Neural cell (in vitro differentiated cells): ENCODE data around the gene ADAT3. TPM values are rescaled to one million over a fixed set of nuclear protein-coding genes. Genes with fewer than 3 reads are reported as not detected.

Experiments used
- H2AFZ ChIP-seq: fragments of 200-600, 300-800 bp; sonication (generic), shearing (Covaris generic); 2 replicates; pipeline ENCODE4 v1.6.0; 2014; ENCODE audit warnings: low read depth, mild to moderate bottlenecking, antibody characterized with exemption, low read length, moderate library complexity
- H3F3A ChIP-seq: fragments of 200-600 bp; shearing (Covaris generic); 2 replicates; pipeline ENCODE4 v1.6.1; 2016; ENCODE audit warnings: mild to moderate bottlenecking, moderate library complexity, mixed read lengths, antibody characterized with exemption, low read length; ENCODE audit not compliant: insufficient read depth, poor library complexity, severe bottlenecking
- H3K27ac ChIP-seq: fragments of 200-600, 300-800 bp; sonication (generic), shearing (Covaris generic); 2 replicates; pipeline ENCODE4 v1.5.1; 2014; ENCODE audit warnings: mild to moderate bottlenecking, low read length, moderate library complexity
- H3K27me3 ChIP-seq: fragments of 300-800, 200-600 bp; sonication (generic), shearing (Covaris generic); 2 replicates; pipeline ENCODE4 v1.6.0; 2014; ENCODE audit warnings: mild to moderate bottlenecking, low read depth, low read length, moderate library complexity; ENCODE audit not compliant: insufficient read depth
- H3K36me3 ChIP-seq: fragments of 300-800, 200-600 bp; sonication (generic), shearing (Covaris generic); 2 replicates; pipeline ENCODE4 v1.5.1; 2014; ENCODE audit warnings: mild to moderate bottlenecking, antibody characterized with exemption, low read length, moderate library complexity; ENCODE audit not compliant: insufficient read depth
- H3K4me2 ChIP-seq: fragments of 300-800, 200-600 bp; sonication (generic), shearing (Covaris generic); 2 replicates; pipeline ENCODE4 v1.6.0; 2014; ENCODE audit warnings: mild to moderate bottlenecking, low read length
- H3K4me3 ChIP-seq: fragments of 300-800, 200-600 bp; sonication (generic), shearing (Covaris generic); 2 replicates; pipeline ENCODE4 v1.5.1; 2014; ENCODE audit warnings: mild to moderate bottlenecking, low read length, moderate library complexity
- H3K79me2 ChIP-seq: fragments of 200-600 bp; shearing (Covaris generic); replicated peaks from 2 replicates; pipeline ENCODE4 v1.6.0; 2014; ENCODE audit warnings: mild to moderate bottlenecking, low read length, moderate library complexity; ENCODE audit not compliant: insufficient read depth
- H3K9ac ChIP-seq: fragments of 300-800, 200-600 bp; sonication (generic), shearing (Covaris generic); 2 replicates; pipeline ENCODE4 v1.6.1; 2016; ENCODE audit warnings: mild to moderate bottlenecking, low read length, mixed read lengths
- H3K9me2 ChIP-seq: fragments of 200-600 bp; shearing (Covaris generic); 2 replicates; pipeline ENCODE4 v1.6.1; 2016; ENCODE audit warnings: mild to moderate bottlenecking, low read length, mixed read lengths; ENCODE audit not compliant: insufficient read depth
- H3K9me3 ChIP-seq: fragments of 200-600, 300-800 bp; sonication (generic), shearing (Covaris generic); 2 replicates; pipeline ENCODE4 v1.6.1; 2016; ENCODE audit warnings: mild to moderate bottlenecking, mixed run types, low read length, moderate library complexity, mixed read lengths
- H4K20me1 ChIP-seq: fragments of 200-600 bp; shearing (Covaris generic); 2 replicates; pipeline ENCODE4 v1.6.1; 2016; ENCODE audit warnings: mild to moderate bottlenecking, mixed run types; ENCODE audit not compliant: insufficient read depth
- CTCF ChIP-seq: fragments of 450-650 bp; IDR thresholded peaks from 2 replicates; pipeline ENCODE4 v1.5.1; 2014; ENCODE audit warnings: antibody characterized with exemption, mild to moderate bottlenecking, moderate library complexity; ENCODE audit not compliant: poor library complexity, severe bottlenecking
- EP300 ChIP-seq: fragments of 450-650 bp; conservative IDR thresholded peaks from 2 replicates; pipeline ENCODE4 v1.6.1; 2014; ENCODE audit warnings: antibody characterized with exemption, mild to moderate bottlenecking, moderate library complexity; ENCODE audit not compliant: poor library complexity, severe bottlenecking
- EZH2 ChIP-seq: fragments of 200-600, 300-800 bp; shearing (Covaris generic), sonication (generic); IDR thresholded peaks from 2 replicates; pipeline ENCODE4 v1.6.1; 2014; ENCODE audit warnings: antibody characterized with exemption, low read length, borderline replicate concordance, mild to moderate bottlenecking; ENCODE audit not compliant: insufficient read depth, poor library complexity, severe bottlenecking
- MXI1 ChIP-seq: fragments of 450-650 bp; conservative IDR thresholded peaks from 2 replicates; pipeline ENCODE4 v1.6.1; 2014; ENCODE audit warnings: antibody characterized with exemption, mild to moderate bottlenecking; ENCODE audit not compliant: poor library complexity, severe bottlenecking
- POLR2AphosphoS5 ChIP-seq: IDR thresholded peaks from 2 replicates; pipeline ENCODE4 v1.6.1; 2012
- RAD21 ChIP-seq: fragments of 450-650 bp; conservative IDR thresholded peaks from 2 replicates; pipeline ENCODE4 v1.6.1; 2014; ENCODE audit warnings: antibody characterized with exemption, mild to moderate bottlenecking, moderate library complexity
- REST ChIP-seq: IDR thresholded peaks from 2 replicates; pipeline ENCODE4 v1.6.1; 2012; ENCODE audit warnings: borderline replicate concordance
- SMC3 ChIP-seq: fragments of 450-650 bp; conservative IDR thresholded peaks from 2 replicates; pipeline ENCODE4 v1.6.1; 2014; ENCODE audit warnings: antibody characterized with exemption, mild to moderate bottlenecking, moderate library complexity; ENCODE audit not compliant: poor library complexity
- TAF1 ChIP-seq: IDR thresholded peaks from 2 replicates; pipeline ENCODE4 v1.6.1; 2012; ENCODE audit warnings: low read depth
- polyA plus RNA-seq: library from polyadenylated mRNA; depleted of rRNA; stranded (reverse); fragments of >200 nt; gene quantifications from 2 replicates; pipeline ENCODE4 v1.2.3, GENCODE V29; 2014

Gene ADAT3
- polyA plus RNA-seq, 1 donor from 2014 or later = 1.6 TPM

- H2AFZ ChIP-seq = no peak overlapping the region
- peaks cover 12% of the 10 kb centered on the region for H3K79me2 ChIP-seq
- TF ChIP-seq SMC3 (no peak), RAD21 (no peak), MXI1 (no peak), EP300 (no peak), EZH2 (no peak), REST (no peak), TAF1 (no peak), POLR2AphosphoS5 (no peak), CTCF (no peak)
- H3K4me3 ChIP-seq = no peak overlapping the region
- H3K36me3 ChIP-seq = no peaks in the 10 kb centered on the region
- H3F3A ChIP-seq = no peaks in the 10 kb centered on the region
- no peaks in the 10 kb centered on the region for H3K9me2 ChIP-seq
- no peak overlapping the region for H3K9ac ChIP-seq
- H4K20me1 ChIP-seq = no peaks in the 10 kb centered on the region
- no peak overlapping the region for H3K4me2 ChIP-seq
- no peaks in the 10 kb centered on the region for H3K9me3 ChIP-seq
- no peaks in the 10 kb centered on the region for H3K27me3 ChIP-seq
- no peak overlapping the region for H3K27ac ChIP-seq
Observed at GRCh38 chr19:1906985-1907562, 1.9 kb downstream of the ADAT3 start.

- no peak overlapping the region for H3K4me3 ChIP-seq
- H4K20me1 ChIP-seq = no peaks in the 10 kb centered on the region
- H3K27ac ChIP-seq = no peak overlapping the region
Observed at GRCh38 chr19:1907563-1908363, 2.6 kb downstream of the ADAT3 start.

More at GRCh38 chr19:1907563-1908363, 2.6 kb downstream of the ADAT3 start:
- Histone ChIP-seq H3K4me2 (no peak overlapping the region), H3K79me2 (peaks cover 12% of the 10 kb centered on the region), H3F3A (no peaks in the 10 kb centered on the region), H3K9ac (no peak overlapping the region), H3K9me2 (no peaks in the 10 kb centered on the region), H3K9me3 (no peaks in the 10 kb centered on the region), H2AFZ (no peak overlapping the region), H3K36me3 (no peaks in the 10 kb centered on the region), H3K27me3 (no peaks in the 10 kb centered on the region)
- TF ChIP-seq CTCF = no peak
- TF ChIP-seq SMC3 = no peak
- TF ChIP-seq MXI1 = no peak
- TF ChIP-seq EZH2 = no peak
- no peak for TF ChIP-seq REST
- TF ChIP-seq POLR2AphosphoS5 = no peak
- TF ChIP-seq RAD21 = no peak
- TF ChIP-seq TAF1 = no peak
- no peak for TF ChIP-seq EP300
